H1 (cell line): Measurements from ENCODE around the gene CRYGN. TPM values are rescaled to one million over a fixed set of nuclear protein-coding genes. Genes with fewer than 3 reads are reported as not detected.

Source experiments
- CTCF ChIA-PET: fragments of 300-600 bp; sonication (Branson Sonifier 250); formaldehyde crosslinking; loops from one replicate; lab custom pipeline; 2021; ENCODE audit not compliant: partially characterized antibody; lab: Charles Lee
- POLR2A ChIA-PET: fragments of 300-600 bp; sonication (Branson Sonifier 250); formaldehyde crosslinking; loops from one replicate; lab custom pipeline; 2021; ENCODE audit warnings: inconsistent platforms; ENCODE audit not compliant: partially characterized antibody; lab: Charles Lee
- DNase-seq, 2 experiments: peaks; one replicate each; pipeline versions ENCODE4 v3.0.0 to v3.0.0-alpha.2; 2010 to 2022; ENCODE audit warnings: low spot score in 2 of 2, low read depth in 1 of 2, mixed read lengths in 1 of 2
- FAIRE-seq: peaks from 2 replicates; lab custom pipeline; 2011; peaks lifted over from hg19 to GRCh38; lab: Jason Lieb, UNC
- H2AFZ ChIP-seq: 2 replicates; pipeline ENCODE4 v1.8.1; 2012; ENCODE audit warnings: low read length, inconsistent platforms
- H2AK5ac ChIP-seq: 2 replicates; pipeline ENCODE4 v1.6.1; 2013; ENCODE audit warnings: low read depth, low read length
- H2BK120ac ChIP-seq: replicated peaks from 2 replicates; pipeline ENCODE3; 2013; ENCODE audit warnings: low read depth, low read length, inconsistent platforms
- H2BK12ac ChIP-seq: 2 replicates; pipeline ENCODE4 v1.6.1; 2013; ENCODE audit warnings: low read depth, low read length
- H2BK15ac ChIP-seq: 2 replicates; pipeline ENCODE4 v1.6.1; 2013; ENCODE audit warnings: low read length
- H2BK20ac ChIP-seq: 2 replicates; pipeline ENCODE4 v1.6.1; 2013; ENCODE audit warnings: low read length
- H2BK5ac ChIP-seq: 2 replicates; pipeline ENCODE4 v1.6.1; 2013; ENCODE audit warnings: low read depth, low read length
- H3K14ac ChIP-seq: 2 replicates; pipeline ENCODE4 v1.6.1; 2013; ENCODE audit warnings: inconsistent platforms; ENCODE audit not compliant: insufficient read length
- H3K18ac ChIP-seq: 2 replicates; pipeline ENCODE4 v1.6.1; 2013; ENCODE audit warnings: low read length; ENCODE audit errors: extremely low read depth
- H3K23ac ChIP-seq: 2 replicates; pipeline ENCODE4 v1.6.1; 2013; ENCODE audit warnings: inconsistent platforms; ENCODE audit not compliant: insufficient read length
- H3K23me2 ChIP-seq: 2 replicates; pipeline ENCODE4 v1.6.1; 2013; ENCODE audit warnings: low read depth, low read length
- H3K27ac ChIP-seq: 2 replicates; pipeline ENCODE4 v1.6.1; 2011; ENCODE audit warnings: low read depth, low read length, inconsistent platforms
- H3K27me3 ChIP-seq, 4 experiments: replicated peaks in 1 of 4; 1 replicate in 1 of 4; 2 replicates in 3 of 4; pipeline versions ENCODE4 v1.6.1 to v1.8.1; 2011 to 2013; ENCODE audit warnings: low read length in 3 of 4, mild to moderate bottlenecking in 3 of 4, inconsistent platforms in 2 of 4, mixed read lengths in 2 of 4, moderate library complexity in 1 of 4; ENCODE audit not compliant: control insufficient read depth in 3 of 4, insufficient read depth in 3 of 4; ENCODE audit errors: extremely low read depth in 1 of 4
- H3K36me3 ChIP-seq, 4 experiments: 2 replicates each; pipeline versions ENCODE4 v1.6.1 to v1.8.1; 2011 to 2013; ENCODE audit warnings: mild to moderate bottlenecking in 4 of 4, low read length in 3 of 4, moderate library complexity in 2 of 4, control low read depth in 1 of 4, inconsistent platforms in 1 of 4; ENCODE audit not compliant: insufficient read depth in 4 of 4, control insufficient read depth in 2 of 4
- H3K4ac ChIP-seq: replicated peaks from 2 replicates; pipeline ENCODE3; 2013; ENCODE audit warnings: low read length, low read depth, mixed read lengths, inconsistent platforms; ENCODE audit not compliant: insufficient read length
- H3K4me1 ChIP-seq, 4 experiments: replicated peaks in 1 of 4; 1 replicate in 1 of 4; 2 replicates in 3 of 4; pipeline versions ENCODE4 v1.6.1 to v1.8.1; 2011 to 2013; ENCODE audit warnings: low read length in 3 of 4, inconsistent platforms in 2 of 4, mixed read lengths in 1 of 4; ENCODE audit not compliant: insufficient read depth in 4 of 4, control insufficient read depth in 3 of 4
- H3K4me2 ChIP-seq, 2 experiments: 2 replicates each; pipeline versions ENCODE4 v1.6.1 to v1.8.1; 2011 to 2013; ENCODE audit warnings: low read depth in 2 of 2, low read length in 2 of 2, control low read depth in 1 of 2, inconsistent platforms in 1 of 2, mild to moderate bottlenecking in 1 of 2; ENCODE audit not compliant: insufficient read depth in 1 of 2
- H3K4me3 ChIP-seq, 4 experiments: fragments of 200-600, 300-600 bp in 1 of 4; sonication (generic), shearing (Covaris generic), sonication (Bioruptor Twin) in 1 of 4; 2 replicates each; pipeline versions ENCODE4 v1.5.1 to v1.8.1; 2011 to 2016; ENCODE audit warnings: low read length in 4 of 4, low read depth in 3 of 4, control low read depth in 2 of 4, inconsistent platforms in 2 of 4, mild to moderate bottlenecking in 2 of 4, mixed read lengths in 1 of 4, moderate library complexity in 1 of 4; ENCODE audit not compliant: insufficient read depth in 2 of 4; ENCODE audit errors: extremely low read depth in 1 of 4
- H3K56ac ChIP-seq: replicated peaks from 2 replicates; pipeline ENCODE3; 2013; ENCODE audit warnings: low read depth, mild to moderate bottlenecking, mixed read lengths, low read length, inconsistent platforms; ENCODE audit not compliant: insufficient read length
- H3K79me1 ChIP-seq: 2 replicates; pipeline ENCODE4 v1.6.1; 2013; ENCODE audit warnings: low read depth, low read length, control low read depth
- H3K79me2 ChIP-seq, 2 experiments: 2 replicates each; pipeline versions ENCODE4 v1.6.1 to v1.8.1; 2012 to 2013; ENCODE audit warnings: low read length in 2 of 2, mild to moderate bottlenecking in 2 of 2, inconsistent platforms in 1 of 2; ENCODE audit not compliant: insufficient read depth in 2 of 2, control insufficient read depth in 1 of 2
- H3K9ac ChIP-seq, 4 experiments: replicated peaks in 1 of 4; 1 replicate in 1 of 4; 2 replicates in 3 of 4; pipeline versions ENCODE4 v1.6.1 to v1.8.1; 2011 to 2013; ENCODE audit warnings: low read depth in 3 of 4, low read length in 3 of 4, control low read depth in 2 of 4, mild to moderate bottlenecking in 2 of 4, moderate library complexity in 2 of 4, inconsistent platforms in 1 of 4; ENCODE audit errors: extremely low read depth in 1 of 4
- H3K9me3 ChIP-seq, 2 experiments: 2 replicates each; pipeline versions ENCODE4 v1.6.1 to v1.8.1; 2012 to 2013; ENCODE audit warnings: mild to moderate bottlenecking in 2 of 2, moderate library complexity in 2 of 2, control low read depth in 1 of 2, inconsistent platforms in 1 of 2, low read depth in 1 of 2, low read length in 1 of 2, mixed read lengths in 1 of 2; ENCODE audit not compliant: insufficient read depth in 2 of 2
- H4K20me1 ChIP-seq, 2 experiments: replicated peaks in 1 of 2; 2 replicates each; pipeline versions ENCODE3 to v1.8.1; 2011 to 2013; ENCODE audit warnings: inconsistent platforms in 2 of 2, low read length in 2 of 2, mild to moderate bottlenecking in 1 of 2; ENCODE audit not compliant: insufficient read depth in 2 of 2, control insufficient read depth in 1 of 2
- H4K5ac ChIP-seq: 2 replicates; pipeline ENCODE4 v1.6.1; 2013; ENCODE audit warnings: low read length, low read depth, mixed read lengths, inconsistent platforms; ENCODE audit not compliant: insufficient read length
- H4K8ac ChIP-seq: 2 replicates; pipeline ENCODE4 v1.8.0; 2013; ENCODE audit warnings: mild to moderate bottlenecking, moderate library complexity, low read length, inconsistent platforms; ENCODE audit not compliant: insufficient read depth; ENCODE audit errors: extremely low read depth
- H4K91ac ChIP-seq: replicated peaks from 2 replicates; pipeline ENCODE3; 2013; ENCODE audit warnings: low read length, mixed read lengths, inconsistent platforms; ENCODE audit not compliant: insufficient read length
- ASH2L ChIP-seq: fragments of 200-600, 300-600 bp; sonication (generic); IDR thresholded peaks from one replicate; pipeline ENCODE4 v1.7.1; 2017; ENCODE audit warnings: low read length
- CBX5 ChIP-seq: fragments of 300-800, 300-1000 bp; sonication (generic); IDR thresholded peaks from 2 replicates; pipeline ENCODE4 v1.7.1; 2016; ENCODE audit warnings: antibody characterized with exemption, low read length, low read depth
- CEBPB ChIP-seq: IDR thresholded peaks from 2 replicates; pipeline ENCODE4 v1.6.1; 2012; ENCODE audit warnings: low read depth, low read length
- EP300 ChIP-seq, 2 experiments: IDR thresholded peaks; 1 replicate in 1 of 2; 2 replicates in 1 of 2; pipeline ENCODE4 v1.6.1; 2011 to 2012; ENCODE audit warnings: low read depth in 2 of 2, low read length in 2 of 2, mild to moderate bottlenecking in 2 of 2, borderline replicate concordance in 1 of 2, inconsistent platforms in 1 of 2, moderate library complexity in 1 of 2
- KDM1A ChIP-seq: fragments of 200-600, 300-600 bp; sonication (generic); IDR thresholded peaks from 2 replicates; pipeline ENCODE4 v1.7.1; 2016; ENCODE audit warnings: mild to moderate bottlenecking, low read length, borderline replicate concordance
- POLR2AphosphoS5 ChIP-seq: IDR thresholded peaks from 2 replicates; pipeline ENCODE4 v1.6.1; 2011; ENCODE audit warnings: low read depth, low read length
- RAD21 ChIP-seq, 2 experiments: IDR thresholded peaks in 1 of 2; conservative IDR thresholded peaks in 1 of 2; 2 replicates each; pipeline ENCODE4 v1.6.1; 2011; ENCODE audit warnings: low read depth in 2 of 2, low read length in 2 of 2, improper control_type of control experiment in 1 of 2, inconsistent platforms in 1 of 2, mild to moderate bottlenecking in 1 of 2, moderate library complexity in 1 of 2
- RFX5 ChIP-seq: IDR thresholded peaks from 2 replicates; pipeline ENCODE4 v1.6.1; 2011; ENCODE audit warnings: low read depth, low read length, improper control_type of control experiment, borderline replicate concordance
- WGBS, 2 experiments: shearing (Covaris generic) in 1 of 2; methylation state at CpG; one replicate each; pipeline versions ENCODE4 v1.1.6 to v1.1.7; 2013 to 2015; ENCODE audit warnings: low lambda C conversion rate in 2 of 2, mixed read lengths in 2 of 2, inconsistent platforms in 1 of 2, low coverage in 1 of 2, missing lambda C conversion rate in 1 of 2; ENCODE audit not compliant: insufficient replicate concordance in 2 of 2, insufficient coverage in 1 of 2, insufficient read length in 1 of 2; ENCODE audit errors: extremely low coverage in 1 of 2, missing lambda C conversion rate in 1 of 2; 5-methylcytosine and 5-hydroxymethylcytosine counted together
- polyA plus RNA-seq, 7 experiments: library from polyadenylated mRNA; depleted of rRNA in 3 of 7; stranded (reverse) in 5 of 7; unstranded in 2 of 7; fragments of >200 nt in 5 of 7; fragments of 200-250 nt in 2 of 7; gene quantifications; 1 replicate in 5 of 7; 2 replicates in 1 of 7; 4 replicates in 1 of 7; pipeline versions ENCODE4 v1.2.1 to v1.2.3, GENCODE V29; 2011 to 2013; ENCODE audit warnings: missing spikeins in 2 of 7, mixed read lengths in 2 of 7
- total RNA-seq: library from RNA; stranded (reverse); fragmentation: NEBNext Ultra II Directional; extraction: Animal tissue kit (Norgen Biotek cat#: 25700); gene quantifications from 2 replicates; pipeline ENCODE4 v1.2.1, GENCODE V29; 2021

The CRYGN gene
- total and polyA plus RNA-seq, 2 of the 8 experiments (the other 6 are each of a cell fraction or from before 2014, with no cell fraction given) = 0.98 to 1.6 TPM

DNA sequence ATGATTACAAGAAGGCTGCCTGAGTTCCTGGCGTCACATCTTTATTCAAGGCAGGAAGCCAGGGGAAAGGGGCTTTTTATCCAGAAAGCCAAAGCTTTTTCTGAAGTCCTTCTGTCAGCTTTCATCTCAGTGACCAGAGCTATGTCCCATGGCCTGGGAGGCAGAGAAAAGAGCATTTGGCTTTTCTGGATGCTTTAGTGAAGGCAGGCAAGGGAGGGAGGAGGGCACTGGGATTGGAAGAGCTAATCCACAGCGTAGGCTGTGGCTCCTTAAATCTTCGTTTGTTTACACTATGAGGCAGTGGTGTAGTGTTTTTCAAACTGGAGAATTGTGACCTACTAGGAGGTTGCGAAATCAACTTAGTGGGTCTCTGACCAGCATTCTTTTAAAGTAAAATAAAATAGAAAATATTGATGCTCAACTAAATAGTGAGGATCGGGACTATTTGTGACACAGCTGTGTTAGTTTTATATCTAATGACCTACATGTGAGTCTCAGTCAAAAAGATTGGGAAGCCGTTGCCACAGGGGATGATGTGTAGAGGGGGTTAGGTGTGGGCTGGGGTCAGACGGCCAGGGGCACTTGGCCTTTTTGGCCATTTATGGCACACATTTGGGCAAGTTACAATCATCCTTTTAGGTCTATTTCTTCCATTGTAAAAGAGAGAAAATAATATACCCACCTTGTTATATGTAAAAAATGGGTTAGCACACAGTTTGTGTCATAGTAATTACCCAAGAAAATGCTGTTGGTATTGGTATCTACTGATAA lies 14.1 kb downstream of the CRYGN start:
- no peak overlapping the region for H3K14ac ChIP-seq
- H3K23ac ChIP-seq = no peak overlapping the region
- H4K91ac ChIP-seq = no peak overlapping the region
- H3K4me3 ChIP-seq = no peak overlapping the region
- POLR2A ChIA-PET = interaction anchor here (0.6 to 1.9 kb wide), 5 partner anchors 9 to 207 kb away, joined by 3 to 5 read pairs (median 3); no protein-coding TSS in a partner anchor
- DNase-seq (no peak), FAIRE-seq (no peak)
- no peak overlapping the region for H4K5ac ChIP-seq
- no peak overlapping the region for H2BK5ac ChIP-seq
- no peaks in the 10 kb centered on the region for H4K20me1 ChIP-seq
- H3K18ac ChIP-seq = no peak overlapping the region
- no peak overlapping the region for H2BK12ac ChIP-seq
- H3K27ac ChIP-seq = no peak overlapping the region
- no peak overlapping the region for H3K56ac ChIP-seq
- no peak overlapping the region for H3K4ac ChIP-seq
- peaks cover 4 to 5% of the 10 kb centered on the region in 2 experiments; a peak in 2 of 4 replicates for H3K9me3 ChIP-seq
- H2BK120ac ChIP-seq = no peak overlapping the region
- H2AK5ac ChIP-seq = no peak overlapping the region
- WGBS, 2 experiments = 86% methylated on average over 7 of the region's 7 CpGs; no CpG with 5 or more reads in 1 of the 2 experiments
- H3K9ac ChIP-seq = no peak overlapping the region
- no peaks in the 10 kb centered on the region for H3K27me3 ChIP-seq
- H2BK15ac ChIP-seq = no peak overlapping the region
- no peak overlapping the region for H2BK20ac ChIP-seq
- TF ChIP-seq ASH2L (no peak), POLR2AphosphoS5 (no peak), EP300 (IDR thresholded peaks at IDR 0.05; ENCODE audit: borderline replicate concordance in 1 of 2, low read depth in 2 of 2, low read length in 2 of 2) (peak in 1 of 2 experiments; percentile 60; a peak in 1 of 3 replicates), KDM1A (no peak), CBX5 (no peak), CEBPB (peak; percentile 80), RAD21 (IDR thresholded peaks at IDR 0.05 in 1 of 2, conservative IDR thresholded peaks at IDR 0.05 in 1 of 2; ENCODE audit: low read depth in 2 of 2, low read length in 2 of 2) (no peak), RFX5 (no peak)
- H3K79me2 ChIP-seq = no peaks in the 10 kb centered on the region
- H2AFZ ChIP-seq = no peak overlapping the region
- no peak overlapping the region for H3K4me2 ChIP-seq
- H3K79me1 ChIP-seq = no peaks in the 10 kb centered on the region
- peaks cover 5 to 20% (median 11%) of the 10 kb centered on the region in 4 experiments for H3K4me1 ChIP-seq
- H3K36me3 ChIP-seq = no peaks in the 10 kb centered on the region
- no peak overlapping the region for H4K8ac ChIP-seq
- CTCF ChIA-PET = interaction anchor here (0.8 to 1.9 kb wide), 5 partner anchors 9 to 53 kb away, joined by 3 to 5 read pairs (median 4); no protein-coding TSS in a partner anchor
- H3K23me2 ChIP-seq = no peaks in the 10 kb centered on the region
